PFSK-1 (cell line): ENCODE measurements around the gene SELP.

ENCODE experiments used
- FOXP2 ChIP-seq: optimal IDR thresholded peaks from 2 replicates; pipeline ENCODE3; 2011; ENCODE audit warnings: borderline replicate concordance, control low read depth, inconsistent platforms; ENCODE audit not compliant: insufficient read depth; ENCODE audit errors: extremely low read length, extremely low read depth
- POLR2AphosphoS5 ChIP-seq: IDR thresholded peaks from 2 replicates; pipeline ENCODE4 v1.6.1; 2012; ENCODE audit warnings: low read depth, mild to moderate bottlenecking, control low read depth, low read length, moderate library complexity
- SIN3A ChIP-seq: IDR thresholded peaks from 2 replicates; pipeline ENCODE4 v1.6.1; 2012; ENCODE audit warnings: mild to moderate bottlenecking, low read length, moderate library complexity, borderline replicate concordance; ENCODE audit not compliant: insufficient read depth
- TAF1 ChIP-seq: IDR thresholded peaks from 2 replicates; pipeline ENCODE4 v1.6.1; 2012; ENCODE audit warnings: low read length, control low read depth, borderline replicate concordance; ENCODE audit not compliant: insufficient read depth
- TF ChIP-seq, protein P1 (sequence below), 2 experiments: IDR thresholded peaks; 2 replicates each; pipeline versions ENCODE4 v1.6.1 to v1.8.0; 2011 to 2012; ENCODE audit warnings: low read depth in 2 of 2, low read length in 2 of 2, control low read depth in 1 of 2, inconsistent platforms in 1 of 2, mild to moderate bottlenecking in 1 of 2, moderate library complexity in 1 of 2; ENCODE audit not compliant: insufficient read depth in 1 of 2

Gene SELP

DNA sequence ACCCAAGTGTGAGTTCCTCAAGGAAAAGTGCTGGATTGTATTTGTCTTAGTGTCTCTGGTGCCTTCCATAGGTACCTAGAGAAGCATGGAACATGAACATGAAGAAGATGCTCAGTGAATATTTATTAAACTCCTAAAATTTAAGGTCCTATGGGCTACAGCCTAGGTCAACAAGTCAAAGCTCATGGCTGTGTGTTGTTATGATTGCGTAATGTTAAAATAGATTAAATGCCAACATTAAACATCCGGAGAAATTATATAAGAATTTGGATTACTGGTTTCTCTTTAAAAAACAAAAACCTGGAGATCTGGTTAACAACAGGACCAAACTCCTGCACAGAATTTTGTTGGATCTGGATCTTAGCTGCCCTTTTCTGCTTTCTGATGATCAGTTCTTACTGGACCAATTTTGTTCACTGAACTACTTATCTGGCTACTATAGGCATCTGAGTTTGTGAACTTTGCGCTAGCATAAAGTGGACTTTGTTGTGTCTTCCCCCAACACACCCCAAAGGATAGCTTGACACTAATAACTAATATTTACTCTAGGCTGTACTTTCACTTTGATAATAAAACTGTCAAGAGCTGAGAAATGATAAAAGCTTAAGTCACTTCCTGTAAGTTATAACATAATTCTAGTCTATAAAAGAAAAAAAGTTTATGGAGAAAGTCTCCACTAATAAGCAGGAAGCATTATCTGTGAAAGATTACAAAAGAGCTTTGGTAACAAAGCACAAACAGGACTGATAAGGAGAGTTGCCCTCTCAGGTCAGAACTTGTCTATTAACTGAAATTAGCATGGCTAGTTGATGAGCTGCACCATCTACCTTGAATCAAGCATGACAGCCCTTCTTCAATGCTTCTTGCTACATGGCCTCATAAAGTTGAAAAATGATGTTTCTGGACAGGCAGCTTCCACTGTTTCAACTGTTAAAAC is 64.3 kb downstream of the SELP start:
- TF ChIP-seq POLR2AphosphoS5 (no peak), SIN3A (no peak), TAF1 (no peak), FOXP2 (no peak)
- TF ChIP-seq, protein P1, sequence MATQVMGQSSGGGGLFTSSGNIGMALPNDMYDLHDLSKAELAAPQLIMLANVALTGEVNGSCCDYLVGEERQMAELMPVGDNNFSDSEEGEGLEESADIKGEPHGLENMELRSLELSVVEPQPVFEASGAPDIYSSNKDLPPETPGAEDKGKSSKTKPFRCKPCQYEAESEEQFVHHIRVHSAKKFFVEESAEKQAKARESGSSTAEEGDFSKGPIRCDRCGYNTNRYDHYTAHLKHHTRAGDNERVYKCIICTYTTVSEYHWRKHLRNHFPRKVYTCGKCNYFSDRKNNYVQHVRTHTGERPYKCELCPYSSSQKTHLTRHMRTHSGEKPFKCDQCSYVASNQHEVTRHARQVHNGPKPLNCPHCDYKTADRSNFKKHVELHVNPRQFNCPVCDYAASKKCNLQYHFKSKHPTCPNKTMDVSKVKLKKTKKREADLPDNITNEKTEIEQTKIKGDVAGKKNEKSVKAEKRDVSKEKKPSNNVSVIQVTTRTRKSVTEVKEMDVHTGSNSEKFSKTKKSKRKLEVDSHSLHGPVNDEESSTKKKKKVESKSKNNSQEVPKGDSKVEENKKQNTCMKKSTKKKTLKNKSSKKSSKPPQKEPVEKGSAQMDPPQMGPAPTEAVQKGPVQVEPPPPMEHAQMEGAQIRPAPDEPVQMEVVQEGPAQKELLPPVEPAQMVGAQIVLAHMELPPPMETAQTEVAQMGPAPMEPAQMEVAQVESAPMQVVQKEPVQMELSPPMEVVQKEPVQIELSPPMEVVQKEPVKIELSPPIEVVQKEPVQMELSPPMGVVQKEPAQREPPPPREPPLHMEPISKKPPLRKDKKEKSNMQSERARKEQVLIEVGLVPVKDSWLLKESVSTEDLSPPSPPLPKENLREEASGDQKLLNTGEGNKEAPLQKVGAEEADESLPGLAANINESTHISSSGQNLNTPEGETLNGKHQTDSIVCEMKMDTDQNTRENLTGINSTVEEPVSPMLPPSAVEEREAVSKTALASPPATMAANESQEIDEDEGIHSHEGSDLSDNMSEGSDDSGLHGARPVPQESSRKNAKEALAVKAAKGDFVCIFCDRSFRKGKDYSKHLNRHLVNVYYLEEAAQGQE (IDR thresholded peaks at IDR 0.05; ENCODE audit: insufficient read depth in 1 of 2, low read depth in 2 of 2, low read length in 2 of 2) = no peak

DNA sequence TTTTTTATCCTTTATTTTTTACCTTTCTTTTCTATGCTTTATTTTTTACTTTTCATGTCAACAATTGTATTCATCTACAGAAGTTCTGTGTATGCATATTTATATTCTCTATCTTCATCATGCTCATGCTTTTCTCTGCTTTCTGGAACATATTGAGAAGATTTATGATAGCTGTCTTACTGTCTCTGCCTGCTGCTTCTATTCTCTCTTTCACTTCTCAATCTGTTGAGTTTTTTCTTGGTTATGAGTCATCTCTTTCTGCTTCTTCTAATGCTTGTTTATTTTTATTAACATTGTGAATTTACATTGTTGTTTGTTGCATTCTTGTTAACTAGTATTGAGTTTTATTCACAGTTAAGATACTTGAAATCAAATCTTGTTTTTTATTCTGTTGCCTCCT is 66.3 kb downstream of the SELP start:
- TF ChIP-seq TAF1 = no peak
- TF ChIP-seq, protein P1 (IDR thresholded peaks at IDR 0.05; ENCODE audit: insufficient read depth in 1 of 2, low read depth in 2 of 2, low read length in 2 of 2) = no peak
- TF ChIP-seq FOXP2 = no peak

DNA sequence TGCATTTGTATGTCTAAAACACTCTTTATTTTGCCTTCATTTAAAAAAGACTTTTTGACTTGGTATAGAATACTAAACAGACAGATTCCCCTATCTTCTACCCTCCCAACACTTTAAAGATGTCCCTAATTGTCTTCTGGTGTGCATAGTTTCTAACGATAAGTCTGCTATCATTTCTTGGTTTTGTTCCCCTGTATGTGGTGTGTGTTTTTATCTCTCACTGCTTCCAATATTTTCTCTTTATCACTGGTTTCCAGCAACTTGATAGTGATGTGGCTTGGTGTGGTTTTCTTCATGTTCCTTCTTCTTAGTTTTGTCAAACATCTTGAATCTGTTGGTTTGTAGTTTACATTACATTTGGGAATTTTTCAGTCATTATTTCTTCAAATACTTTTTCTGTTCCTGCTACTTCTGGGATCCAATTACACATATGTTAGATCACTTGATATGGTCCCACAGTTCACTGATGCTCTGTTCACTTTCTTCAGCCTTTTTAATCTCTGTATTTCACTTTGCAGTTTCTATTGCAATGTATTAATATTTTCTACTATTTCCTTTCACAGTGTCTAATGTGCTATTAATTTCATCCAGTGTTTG is 66.8 kb downstream of the SELP start:
- TF ChIP-seq POLR2AphosphoS5 = no peak
- no peak for TF ChIP-seq TAF1
- TF ChIP-seq, protein P1 (IDR thresholded peaks at IDR 0.05; ENCODE audit: insufficient read depth in 1 of 2, low read depth in 2 of 2, low read length in 2 of 2) = no peak
- no peak for TF ChIP-seq FOXP2
- TF ChIP-seq SIN3A = no peak

DNA sequence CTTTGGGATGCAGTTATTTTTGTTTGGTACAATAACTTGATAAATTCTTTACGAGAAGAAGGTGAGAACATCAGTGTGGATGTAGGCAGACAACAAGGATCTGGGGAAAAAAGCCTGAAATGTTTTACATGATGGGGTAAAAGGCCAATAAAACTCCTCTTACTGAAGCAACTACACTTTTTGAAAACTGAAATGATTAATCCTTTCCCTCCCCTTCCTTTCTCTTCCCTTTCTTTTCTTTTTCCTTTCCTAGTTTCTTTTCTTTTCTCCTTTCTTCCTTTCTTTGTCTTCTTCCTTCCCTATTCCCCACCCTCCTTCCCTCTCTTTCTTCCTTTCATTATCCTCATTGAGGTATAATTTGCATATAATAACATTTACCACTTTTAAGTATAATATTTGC is 68.2 kb downstream of the SELP start:
- no peak for TF ChIP-seq TAF1
- TF ChIP-seq FOXP2 = no peak

DNA sequence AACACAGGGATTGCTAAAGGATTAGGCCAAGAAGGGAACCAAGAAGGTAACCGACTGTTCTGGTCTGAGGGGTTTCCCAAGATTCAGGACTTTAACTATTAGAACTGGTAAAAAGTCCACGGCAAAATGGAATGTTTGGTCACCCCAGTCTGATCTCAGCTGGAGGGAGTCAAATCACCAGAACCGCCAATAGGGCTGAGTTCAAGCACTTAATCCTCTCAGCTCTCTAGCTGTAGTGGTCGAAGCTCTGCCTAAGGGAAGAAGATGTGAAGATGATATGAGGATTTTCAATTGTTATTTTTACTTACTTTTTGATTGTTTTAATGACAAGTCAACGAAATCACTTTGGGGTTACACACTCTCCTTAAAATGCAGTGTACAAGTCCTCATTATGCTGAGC is 72.8 kb downstream of the SELP start:
- no peak for TF ChIP-seq TAF1
- no peak for TF ChIP-seq POLR2AphosphoS5
- TF ChIP-seq, protein P1 (IDR thresholded peaks at IDR 0.05; ENCODE audit: insufficient read depth in 1 of 2, low read depth in 2 of 2, low read length in 2 of 2) = no peak
- TF ChIP-seq SIN3A = no peak
- no peak for TF ChIP-seq FOXP2
